Anterior cingulate cortex (tissue), 58 donors: ENCODE data around the gene CLMN.
A peak's percentile ranks its signal among the peaks of the same experiment; 100 is the strongest.

ENCODE experiments used
- DNase-seq, 58 donors: peaks; one replicate each; lab custom pipeline; 2025; lab: John Stamatoyannopoulos, UW

Gene CLMN

DNA sequence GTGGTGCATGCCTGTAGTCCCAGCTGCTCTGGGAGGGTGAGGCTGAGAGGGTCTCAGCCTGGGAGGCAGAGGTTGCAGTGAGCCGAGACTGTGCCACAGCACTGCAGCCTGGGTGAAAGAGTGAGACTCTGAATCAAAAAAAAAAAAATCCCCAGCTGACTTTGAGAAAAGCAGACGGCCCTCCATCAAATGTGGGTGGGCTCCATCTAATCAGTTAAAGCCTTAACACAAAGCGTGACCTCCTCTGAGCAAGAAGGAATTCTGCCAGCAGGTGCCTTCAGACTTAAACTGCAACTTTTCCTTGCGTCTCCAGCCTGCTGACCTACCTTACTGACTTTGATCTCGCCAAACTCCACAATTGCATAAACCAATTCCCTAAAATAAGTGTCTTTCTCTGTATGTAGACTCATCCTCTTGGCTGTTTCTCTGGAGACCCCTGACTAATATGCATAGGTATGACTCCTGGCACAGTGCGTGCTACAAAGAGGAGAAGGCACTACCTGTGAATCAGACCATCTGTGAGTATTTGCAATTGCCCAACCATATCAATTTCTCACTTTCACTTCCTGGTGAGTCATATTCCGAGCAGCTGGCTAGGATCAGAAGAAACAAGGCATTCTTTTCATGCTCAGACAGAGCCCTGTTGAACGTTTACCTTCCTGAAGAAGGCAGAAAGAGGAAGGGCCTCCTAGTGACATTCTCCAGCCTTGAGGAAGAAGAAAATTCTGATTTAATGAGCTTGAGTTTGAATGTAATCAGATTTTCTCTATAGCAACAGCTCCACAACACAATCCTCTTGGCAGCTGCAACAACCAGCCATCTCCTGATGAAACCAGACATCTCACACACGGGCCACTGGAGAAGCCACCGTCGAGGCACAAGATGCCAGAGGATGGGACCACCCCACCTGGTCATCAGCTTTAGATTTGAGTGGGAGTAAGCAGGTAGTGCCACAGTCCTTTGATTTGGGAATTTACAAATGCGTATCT, 54.3 kb downstream of the CLMN start:
- DNase-seq: peak in 3 of 58 donors; percentile 8 to 49 (median 43)

DNA sequence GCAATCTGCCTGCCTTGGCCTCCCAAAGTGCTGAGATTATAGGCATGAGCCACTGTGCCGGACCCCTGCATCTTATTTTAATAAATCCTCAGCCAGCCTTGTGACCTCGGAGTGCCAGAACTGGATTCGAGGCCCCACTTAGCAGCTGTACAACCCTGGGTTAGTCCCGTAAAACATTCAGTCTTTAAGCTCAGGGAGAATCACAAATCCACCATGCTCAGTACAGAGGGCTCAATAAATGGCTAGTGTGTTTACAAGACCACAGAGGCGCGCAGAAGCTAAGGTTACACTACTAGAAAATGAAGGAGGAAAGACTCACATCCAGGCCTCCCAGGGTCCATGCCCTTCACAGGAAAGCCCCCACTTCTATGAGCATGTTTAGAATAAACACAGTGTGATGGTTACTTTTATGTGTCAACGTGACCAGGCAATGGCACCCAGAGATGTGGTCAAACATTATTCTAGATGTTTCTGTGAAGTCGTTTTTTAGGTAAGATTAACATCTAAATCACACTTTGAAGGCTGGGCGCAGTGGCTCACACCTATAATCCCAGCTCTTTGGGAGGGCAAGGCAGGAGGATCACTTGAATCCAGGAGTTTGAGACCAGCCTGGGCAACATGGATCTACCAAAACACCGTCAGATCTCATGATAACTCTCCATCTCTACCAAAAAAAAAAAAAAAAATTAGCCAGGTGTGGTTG, 55.3 kb downstream of the CLMN start:
- DNase-seq: no peak

DNA sequence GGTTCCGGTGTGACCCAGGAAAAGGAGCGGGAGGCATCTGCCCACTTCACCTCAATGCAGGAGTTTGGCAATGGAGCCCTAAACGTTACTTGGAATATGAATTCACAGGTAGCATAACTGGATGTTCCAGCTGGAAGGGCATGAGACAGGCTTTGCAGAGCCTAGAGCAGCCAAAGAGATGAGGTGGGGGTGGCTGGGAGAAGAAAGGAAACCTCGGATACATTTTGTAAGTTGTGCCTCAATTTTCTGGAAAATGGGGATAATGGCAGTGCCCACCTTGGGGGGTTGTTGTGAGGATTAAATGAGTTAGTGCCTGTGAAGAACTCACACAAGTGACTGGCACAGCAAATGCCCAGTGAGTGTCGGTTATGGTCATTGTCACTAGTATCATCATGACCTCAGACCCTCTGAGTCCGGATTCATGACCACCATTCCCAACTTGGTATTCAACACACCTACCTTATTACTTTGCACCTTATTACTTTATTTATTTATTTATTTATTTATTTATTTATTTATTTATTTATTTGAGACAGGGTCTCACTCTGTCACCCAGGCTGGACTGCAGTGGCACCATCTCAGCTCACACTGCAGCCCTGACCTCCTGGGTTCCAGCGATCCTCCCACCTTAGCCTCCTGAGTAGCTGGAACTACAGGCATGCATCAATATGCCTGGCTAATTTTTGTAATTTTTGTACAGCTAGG, 56.0 kb downstream of the CLMN start:
- DNase-seq: no peak

DNA sequence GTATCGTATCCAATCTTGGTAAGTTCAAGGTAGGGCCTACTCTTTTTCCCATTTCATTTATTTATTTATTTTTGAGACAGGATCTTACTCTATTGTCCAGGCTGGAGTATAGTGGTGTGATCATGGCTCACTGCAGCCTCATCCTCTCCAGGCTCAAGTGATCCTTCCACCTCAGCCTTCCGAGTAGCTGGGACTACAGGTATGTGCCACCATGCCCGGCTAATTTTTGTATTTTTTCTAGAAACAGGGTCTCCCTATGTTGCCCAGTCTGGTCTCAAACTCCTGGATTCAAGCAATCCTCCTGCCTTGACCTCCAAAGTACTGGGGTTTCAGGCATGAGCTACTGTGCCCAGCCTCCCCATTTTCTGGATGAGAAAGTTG, 57.2 kb downstream of the CLMN start:
- DNase-seq: no peak

DNA sequence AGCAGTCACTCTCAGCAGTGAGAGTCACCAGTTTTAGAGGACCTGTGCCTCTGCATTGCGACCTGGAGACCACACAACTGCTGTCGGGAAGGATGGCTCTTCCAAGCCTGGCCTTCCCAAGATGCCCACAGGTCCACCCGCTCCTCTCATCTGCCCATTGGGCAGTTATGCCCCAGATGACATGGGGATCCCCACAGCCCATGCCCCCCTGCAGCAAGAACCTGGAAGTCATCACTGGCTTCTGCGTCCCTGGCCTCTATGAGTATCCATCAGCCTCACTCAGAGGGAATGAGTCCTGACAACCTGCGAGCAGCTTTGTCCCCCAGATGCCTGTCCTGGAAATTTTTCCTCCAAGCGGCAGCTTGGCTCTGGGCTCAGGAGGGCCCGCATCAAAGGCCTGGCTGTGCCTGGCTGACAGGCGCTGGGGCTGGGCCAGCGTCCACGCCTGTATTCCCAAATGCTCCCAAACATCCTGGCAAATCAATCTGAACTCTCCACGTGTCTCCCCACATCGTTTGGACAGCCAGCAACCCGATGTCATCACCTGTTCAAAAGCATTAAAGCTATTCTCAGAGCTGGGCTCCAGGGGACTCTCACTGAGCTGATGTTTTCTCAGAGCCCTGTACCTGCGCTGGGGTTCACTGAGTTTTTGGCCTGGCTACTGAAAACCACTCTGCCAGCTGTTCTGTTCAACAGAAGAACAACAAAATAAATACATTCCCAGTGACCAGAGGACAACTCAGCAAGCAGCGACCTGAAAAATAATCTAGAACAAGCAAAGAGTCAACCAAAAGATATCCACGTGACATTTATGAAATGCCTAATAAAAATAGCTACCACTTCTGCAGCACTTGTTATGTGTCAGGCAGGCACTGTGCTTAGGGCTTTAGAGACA, 57.8 kb downstream of the CLMN start:
- DNase-seq: no peak

DNA sequence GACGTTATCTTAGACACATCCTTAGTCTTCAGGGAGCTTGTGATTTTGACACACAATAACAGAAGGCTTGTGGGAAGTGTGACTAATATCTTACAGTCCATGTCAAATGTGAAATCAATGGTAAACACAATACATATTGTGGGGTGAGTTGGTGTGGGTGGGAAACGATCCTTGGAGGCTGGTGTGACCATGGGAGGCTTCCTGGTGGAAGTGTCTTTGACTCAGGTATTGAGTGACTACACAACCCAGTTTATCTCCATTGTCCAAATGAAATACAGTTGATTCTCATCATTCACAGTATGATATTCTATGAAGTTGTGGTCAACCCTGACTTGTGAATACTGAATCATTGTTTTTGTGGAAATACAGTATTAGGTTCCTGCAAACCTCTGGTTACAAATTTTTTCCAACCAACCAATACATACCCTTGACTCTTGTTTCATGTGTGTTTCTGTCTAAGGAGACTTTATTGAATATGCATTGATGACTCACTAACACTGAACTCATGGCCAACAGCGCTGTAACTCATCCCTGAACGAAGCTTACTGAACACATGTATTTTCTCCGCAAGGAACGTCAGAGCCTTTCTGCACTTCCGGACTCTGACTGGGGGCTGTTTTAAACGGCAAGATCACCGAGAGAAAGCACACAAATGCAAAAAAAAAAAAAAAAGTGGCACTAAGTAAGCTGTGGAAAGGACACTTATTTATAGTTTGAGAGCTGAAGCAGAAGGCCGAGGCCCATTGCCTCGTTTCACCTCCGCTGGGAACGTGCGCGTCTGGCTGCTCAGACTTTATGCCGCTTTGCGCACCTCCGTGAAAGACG, 59.0 kb downstream of the CLMN start:
- DNase-seq: no peak

DNA sequence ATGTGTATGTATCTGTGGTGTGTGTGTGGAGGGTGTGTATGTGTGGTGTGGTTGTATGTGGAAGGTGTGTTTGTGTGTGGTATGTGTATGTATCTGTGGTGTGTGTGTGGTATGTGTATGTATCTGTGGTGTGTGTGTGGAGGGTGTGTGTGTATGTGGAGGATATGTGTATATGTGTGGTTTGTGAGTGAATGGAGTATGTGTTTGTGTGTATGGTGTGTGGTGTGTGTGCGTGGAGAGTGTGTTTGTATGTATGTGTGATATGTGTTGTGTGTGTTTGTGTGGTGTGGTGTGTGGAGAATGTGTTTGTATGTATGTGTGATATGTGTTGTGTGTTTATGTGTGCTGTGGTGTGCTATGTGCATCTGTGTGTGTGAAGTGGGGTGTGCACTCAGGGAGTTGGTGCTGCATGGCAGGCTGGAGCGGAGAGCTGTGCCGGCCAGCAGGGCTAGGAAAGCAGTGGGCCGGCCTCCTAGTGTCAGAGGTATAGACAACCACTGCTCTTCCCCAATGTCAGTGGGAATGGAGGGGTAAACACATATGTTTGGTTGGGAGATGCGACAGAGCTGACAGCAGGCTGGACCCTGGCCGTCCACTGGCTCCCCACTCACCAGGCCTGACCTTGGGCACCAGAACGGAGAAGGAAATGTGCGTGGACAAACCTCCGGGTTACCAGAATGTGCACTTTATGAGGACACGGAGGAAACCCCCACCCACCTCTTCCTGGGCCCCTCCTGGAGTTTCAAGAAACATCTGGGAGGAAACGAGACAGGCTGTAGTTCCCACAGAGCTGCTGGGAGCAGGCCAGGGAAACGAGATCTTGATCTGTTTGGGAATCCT, 60.7 kb downstream of the CLMN start:
- no peak for DNase-seq

DNA sequence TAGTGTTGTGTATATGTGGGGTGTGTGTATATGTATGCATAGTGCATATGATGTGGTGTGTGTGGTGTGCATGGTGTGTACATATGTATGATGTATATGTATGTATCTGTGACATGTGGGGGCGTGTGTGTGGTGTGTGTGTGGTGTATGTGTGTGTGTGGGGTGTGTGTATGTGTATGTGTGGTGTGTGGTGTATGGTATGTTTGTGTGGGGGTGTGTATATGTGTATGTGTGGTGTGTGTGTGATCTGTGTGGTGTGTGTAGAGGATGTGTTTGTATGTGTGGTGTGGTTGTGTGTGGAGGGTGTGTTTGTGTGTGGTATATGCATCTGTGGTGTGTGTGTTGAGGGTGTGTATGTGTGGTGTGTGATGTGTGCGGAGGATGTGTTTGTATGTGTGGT, 61.6 kb downstream of the CLMN start:
- no peak for DNase-seq

DNA sequence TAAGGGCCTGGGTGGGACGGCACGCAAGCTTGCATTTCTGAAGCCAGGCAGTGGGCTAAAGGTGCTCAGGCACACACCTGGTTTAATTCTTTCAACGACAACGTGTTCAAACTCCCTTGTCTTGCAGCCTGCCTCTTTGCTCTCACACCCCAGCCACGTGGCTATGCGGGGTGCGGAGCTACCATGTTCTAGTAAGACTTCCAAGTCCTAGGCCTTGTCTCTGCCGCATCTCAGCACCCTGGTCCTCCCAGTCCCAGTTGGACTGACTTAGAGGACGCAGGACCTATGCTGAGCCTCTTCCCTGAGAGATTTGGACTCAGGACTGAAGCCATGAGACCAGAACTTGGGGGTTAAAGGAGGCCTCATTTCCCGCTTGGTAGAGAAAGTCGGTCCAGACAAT, 62.2 kb downstream of the CLMN start:
- no peak for DNase-seq

DNA sequence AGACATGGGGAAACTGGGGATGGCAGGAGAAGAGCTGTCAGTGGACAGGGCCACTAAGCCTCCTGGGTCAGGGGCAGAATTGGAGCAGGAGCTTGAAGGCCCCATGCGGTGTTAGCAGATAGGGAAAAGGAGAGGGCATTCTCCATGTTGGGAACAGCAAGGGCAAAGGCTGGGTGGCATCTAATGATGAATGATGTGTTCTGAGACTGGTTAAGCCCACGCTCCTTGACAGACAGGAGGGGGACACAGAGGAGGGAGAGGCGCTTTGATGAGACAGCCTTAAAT, 63.0 kb downstream of the CLMN start:
- no peak for DNase-seq

DNA sequence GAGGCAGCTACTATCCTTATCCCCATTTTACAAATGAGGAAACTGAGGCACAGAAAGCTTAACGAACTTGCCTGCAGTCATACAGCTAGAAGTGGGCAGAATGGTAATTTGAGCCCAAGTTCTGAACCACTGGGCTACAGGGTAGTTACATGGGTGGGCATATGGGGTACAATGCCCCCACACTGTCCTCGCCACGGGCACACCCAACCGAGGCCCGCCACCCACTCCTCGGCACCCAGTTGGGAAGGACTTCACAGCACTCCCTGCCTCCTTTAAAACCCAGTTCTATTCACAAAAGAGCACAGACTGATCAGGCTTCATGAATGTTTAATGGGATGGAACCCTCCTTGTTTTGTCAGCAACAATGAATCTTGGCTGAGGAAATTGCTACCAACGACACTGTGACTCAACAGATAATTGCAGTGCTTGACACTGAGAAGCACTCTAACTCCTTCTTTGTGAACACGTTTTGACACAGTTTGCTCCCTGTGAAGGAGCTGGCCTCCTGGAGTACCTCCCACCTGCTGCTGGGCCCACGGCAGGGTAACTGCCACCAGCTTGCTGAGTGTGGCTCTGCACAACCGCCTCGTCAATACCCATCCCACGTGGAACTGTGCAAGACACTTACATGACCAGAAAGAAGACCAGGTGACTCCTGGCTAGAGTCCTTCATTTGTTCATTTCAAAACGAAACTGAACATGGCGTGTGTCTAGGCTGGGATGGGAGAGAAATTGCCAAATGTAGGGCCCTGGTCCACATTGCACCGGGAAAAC, 63.5 kb downstream of the CLMN start:
- peak in 12 of 58 donors; percentile 13 to 76 (median 32) for DNase-seq

DNA sequence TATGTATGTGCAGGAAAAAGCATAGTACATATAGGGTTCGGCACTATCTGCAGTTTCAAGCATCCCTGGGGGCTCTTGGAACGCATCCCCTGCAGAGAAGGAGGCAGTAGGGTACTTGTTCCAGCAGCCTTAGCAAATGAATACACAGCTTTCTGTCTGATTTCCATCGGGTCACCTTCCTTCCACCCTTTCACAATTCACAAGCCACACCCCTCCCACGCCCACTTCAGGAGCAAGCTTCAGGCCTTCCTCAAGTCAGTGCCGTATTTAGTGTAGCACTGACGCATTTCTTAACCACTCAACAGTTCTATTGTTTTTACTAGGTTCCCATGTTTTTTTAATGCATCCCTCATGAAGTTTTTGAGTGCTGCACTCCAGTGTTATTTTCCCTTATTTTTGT, 64.2 kb downstream of the CLMN start:
- no peak for DNase-seq

DNA sequence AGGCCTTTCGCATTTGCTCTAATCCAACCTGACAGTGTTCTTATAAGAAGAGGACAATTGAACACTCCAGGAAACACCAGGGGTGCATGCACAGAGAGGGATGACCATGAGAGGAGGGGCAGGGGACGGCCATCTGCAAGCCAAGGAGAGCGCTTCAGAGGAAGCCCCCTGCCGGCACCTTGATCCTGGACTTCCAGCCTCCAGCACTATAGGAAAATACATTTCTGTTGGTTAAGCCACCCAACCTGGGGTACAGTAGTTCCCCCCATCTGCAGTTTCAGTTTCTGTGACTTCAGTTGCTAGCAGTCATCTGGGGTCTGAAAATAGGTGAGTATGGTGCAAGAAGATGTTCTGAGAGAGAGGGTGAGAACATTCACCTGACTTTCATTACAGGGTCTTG, 64.7 kb downstream of the CLMN start:
- DNase-seq: no peak

DNA sequence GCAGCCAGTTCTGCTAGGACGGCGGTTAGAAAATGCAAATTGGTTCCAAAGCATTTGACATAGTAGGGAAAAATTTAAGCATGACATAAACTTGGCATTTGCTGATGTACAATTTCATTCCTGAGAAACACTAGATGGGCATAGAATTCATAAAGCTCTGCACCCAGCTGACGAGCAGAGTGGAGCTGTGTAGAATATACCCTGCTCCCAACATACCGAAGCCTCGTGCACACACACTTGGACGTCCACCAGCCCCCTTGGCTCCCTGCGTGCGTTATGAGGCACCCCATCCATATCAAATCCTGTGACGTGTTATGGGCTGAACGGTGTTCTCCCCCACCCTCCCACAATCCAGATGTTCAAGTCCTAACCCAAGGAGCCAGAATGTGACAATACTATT, 65.4 kb downstream of the CLMN start:
- no peak for DNase-seq

DNA sequence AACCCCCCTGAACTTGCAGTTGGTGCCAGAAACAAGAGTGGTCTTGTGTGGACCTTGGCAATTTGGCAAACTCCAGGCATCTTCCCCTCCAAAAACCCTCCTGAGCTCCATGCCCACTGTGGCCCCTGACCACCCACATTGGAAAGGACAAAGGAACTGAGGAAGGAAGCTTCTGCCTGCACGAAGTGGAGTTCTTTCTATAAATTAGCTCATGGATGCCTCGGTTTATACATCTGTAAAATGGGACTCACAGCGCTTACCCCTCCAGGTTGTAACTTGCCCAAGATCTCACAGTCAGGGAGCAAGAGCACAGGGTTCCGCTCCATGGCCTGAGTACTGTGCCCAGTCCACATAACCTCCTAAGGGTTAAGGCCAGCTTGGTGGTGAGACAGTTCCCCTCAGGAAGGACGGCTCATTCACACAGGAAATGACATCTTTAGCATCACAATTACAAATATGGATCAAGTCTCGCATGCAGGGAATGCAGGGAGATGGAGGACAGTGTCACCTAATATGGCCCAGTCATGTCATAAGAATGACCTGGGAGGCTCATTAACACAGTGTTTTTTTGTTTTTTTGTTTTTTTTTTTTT, 66.6 kb downstream of the CLMN start:
- no peak for DNase-seq

DNA sequence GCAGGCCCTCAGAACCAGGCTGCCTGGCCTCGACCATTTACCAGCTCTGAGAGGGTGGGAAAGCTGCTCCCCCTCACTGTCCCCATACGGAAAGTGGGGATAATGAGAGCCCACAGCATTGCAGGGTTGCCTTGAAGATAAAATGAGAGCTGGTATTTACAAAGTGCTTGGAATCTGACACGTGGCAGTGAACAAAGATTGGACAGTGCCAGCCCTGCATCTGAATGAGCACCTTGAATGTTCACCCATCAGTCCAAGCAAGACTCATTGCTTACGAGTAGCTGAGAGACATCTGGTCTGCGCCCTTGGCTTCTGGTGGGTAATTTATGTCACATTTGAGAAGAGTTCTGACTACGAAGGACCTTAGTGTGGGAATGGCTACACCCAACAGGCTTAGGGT, 67.5 kb downstream of the CLMN start:
- no peak for DNase-seq

DNA sequence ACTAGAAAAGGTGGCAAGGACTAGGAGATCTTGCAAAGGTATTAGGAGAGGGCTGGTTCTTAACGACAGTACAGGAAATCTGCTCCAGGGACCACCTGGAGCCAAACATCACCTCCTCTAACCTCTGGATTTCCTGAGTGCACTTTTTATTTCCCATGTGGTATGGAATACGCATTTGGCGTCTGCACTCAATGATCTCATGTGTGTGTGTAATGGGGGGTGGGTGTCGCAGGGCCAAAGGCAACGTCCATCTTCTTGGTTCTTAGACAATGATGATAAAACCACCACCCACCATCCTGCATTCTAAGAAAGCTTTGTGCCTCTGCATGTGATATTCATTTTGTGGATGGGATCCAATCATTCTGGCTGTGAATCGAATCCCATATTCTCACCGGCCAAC, 68.8 kb downstream of the CLMN start:
- no peak for DNase-seq
